GM04503 (cell line): ENCODE measurements around the gene ZNF141.
"Not testable (repeated sequence)": the region's sequence is repeated elsewhere in the genome, so short reads cannot be mapped to it uniquely, and the experiment has no call there.

Source experiments
- DNase-seq: peaks from one replicate; pipeline ENCODE4 v3.0.0-alpha.2; 2012; ENCODE audit warnings: low read depth

The ZNF141 gene

DNA sequence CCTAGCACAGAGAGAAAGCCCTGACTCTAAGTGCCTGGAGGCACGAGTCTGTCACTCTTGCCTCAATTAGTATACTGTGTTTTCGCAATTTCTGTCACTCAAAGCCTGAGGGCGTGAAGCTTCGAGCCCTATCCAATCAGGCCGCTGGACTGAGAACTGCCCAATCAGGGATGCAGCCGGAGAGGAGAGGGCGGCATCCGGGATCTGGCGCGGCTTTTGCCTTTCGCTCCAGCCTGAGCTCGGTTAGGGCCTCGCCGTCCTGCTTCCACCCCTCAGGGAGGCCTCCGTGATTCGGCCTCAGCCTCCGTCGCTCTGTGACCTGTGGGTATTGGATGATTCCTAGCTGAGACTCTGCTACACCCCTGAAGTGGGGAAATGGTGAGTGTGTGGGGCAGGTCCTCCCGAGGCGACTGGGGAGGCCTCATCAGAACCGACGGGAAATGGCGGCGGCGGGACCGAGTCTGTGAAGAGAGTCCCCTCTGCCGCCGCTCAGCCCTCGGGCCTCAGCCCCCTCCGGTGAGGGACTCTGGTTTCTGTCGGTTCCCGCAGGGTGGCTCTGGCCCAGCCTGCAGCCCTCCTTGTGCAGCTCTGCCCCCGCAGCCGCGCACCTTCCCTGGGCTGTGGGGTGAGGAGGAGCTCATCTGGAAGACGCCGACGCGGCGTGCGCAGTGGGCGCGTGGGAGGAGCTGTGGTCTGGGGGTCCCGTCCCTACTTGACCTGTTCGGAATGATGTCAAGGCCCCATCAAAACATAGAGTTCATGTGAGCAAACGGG lies 48.5 kb downstream of the ZNF141 start:
- DNase-seq: no peak

DNA sequence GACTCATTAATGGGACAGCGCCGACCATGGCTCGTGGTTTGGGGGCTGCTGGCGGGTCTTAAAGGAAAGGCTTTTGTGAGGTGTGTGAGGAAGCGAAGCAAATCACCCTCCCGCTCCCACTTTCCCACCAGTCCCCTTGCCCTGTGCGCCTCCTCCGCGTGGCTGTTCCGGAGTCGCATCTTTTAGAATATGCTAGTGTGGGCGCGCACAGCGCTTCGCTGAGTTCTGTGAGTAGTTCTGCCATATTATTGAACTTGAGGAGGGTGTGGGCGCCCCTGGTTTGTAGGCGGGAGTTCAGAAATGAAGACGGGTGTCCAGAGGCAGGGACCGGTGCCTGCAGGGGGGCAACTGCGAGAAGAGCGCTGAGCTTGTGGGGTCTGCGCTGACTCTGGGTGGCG lies 49.1 kb downstream of the ZNF141 start:
- no peak for DNase-seq

DNA sequence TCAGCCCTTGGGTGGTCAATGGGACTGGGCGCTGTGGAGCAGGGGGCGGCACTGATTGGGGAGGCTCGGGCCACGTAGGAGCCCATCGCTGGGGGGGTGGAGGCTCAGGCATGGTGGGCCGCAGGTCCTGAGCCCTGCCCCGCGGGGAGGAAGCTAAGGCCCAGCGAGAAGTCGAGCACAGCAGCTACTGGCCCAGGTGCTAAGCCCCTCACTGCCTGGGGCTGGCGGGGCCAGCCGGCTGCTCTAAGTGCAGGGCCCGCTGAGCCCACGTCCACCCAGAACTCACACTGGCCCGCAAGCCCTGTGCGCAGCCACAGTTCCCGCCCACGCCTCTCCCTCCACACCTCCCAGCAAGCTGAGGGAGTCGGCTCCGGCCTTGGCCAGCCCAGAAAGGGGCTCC lies 66.4 kb downstream of the ZNF141 start:
- no peak for DNase-seq

DNA sequence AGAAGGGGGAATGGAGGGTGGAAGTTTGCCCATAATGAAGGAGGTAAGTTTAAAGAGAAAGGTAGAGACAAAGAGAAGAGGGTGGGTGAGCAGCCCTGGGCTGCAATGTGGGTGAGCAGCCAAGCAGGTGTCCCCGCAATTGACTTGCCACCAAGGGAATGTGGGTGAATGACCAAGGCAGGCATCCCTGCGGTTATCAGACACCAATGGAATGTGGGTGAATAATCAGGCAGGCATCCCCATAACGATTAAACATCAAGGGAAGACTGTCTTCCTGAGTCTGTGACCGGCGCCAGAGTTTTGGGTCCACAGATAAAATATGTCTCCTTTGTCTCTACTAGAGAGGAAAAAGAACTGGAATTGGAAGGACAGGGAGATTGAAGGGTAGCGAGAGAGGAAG lies 70.7 kb downstream of the ZNF141 start:
- DNase-seq: not testable (repeated sequence)

DNA sequence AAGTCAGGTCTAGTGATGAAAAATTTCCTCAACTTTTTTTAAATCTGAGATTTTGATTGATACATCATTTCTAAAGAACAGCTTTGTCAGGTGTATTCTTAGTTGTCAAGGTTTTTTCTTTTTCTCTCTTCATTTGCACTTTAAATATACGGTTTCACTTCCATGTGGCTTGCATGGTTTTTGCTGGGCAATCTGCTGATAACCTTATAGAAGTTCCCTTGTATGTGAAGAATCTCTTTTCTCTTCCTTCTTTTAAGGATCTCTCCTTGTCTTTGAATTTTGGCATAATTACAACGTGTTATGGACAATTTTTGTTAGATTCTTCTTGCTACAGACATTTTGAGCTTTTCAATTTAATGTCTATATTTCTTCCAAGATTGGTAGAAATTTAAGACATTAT lies 85.0 kb downstream of the ZNF141 start:
- no peak for DNase-seq
